WTC11 (cell line): ENCODE measurements around the gene KLHL29.

ENCODE experiments used
- ATF1 ChIP-seq: sonication (generic); formaldehyde crosslinking; IDR thresholded peaks from 2 replicates; pipeline ENCODE4 v1.8.1; 2023; ENCODE audit warnings: mild to moderate bottlenecking, moderate library complexity, missing genetic modification reagents
- CTCF ChIP-seq: fragments of 200-600 bp; IDR thresholded peaks from 2 replicates; pipeline ENCODE4 v1.8.0; 2022; ENCODE audit warnings: antibody characterized with exemption
- GABPB1 ChIP-seq: sonication (generic); formaldehyde crosslinking; IDR thresholded peaks from 2 replicates; pipeline ENCODE4 v1.8.1; 2023; ENCODE audit warnings: mild to moderate bottlenecking, missing genetic modification reagents
- JUN ChIP-seq: sonication (generic); formaldehyde crosslinking; IDR thresholded peaks from 2 replicates; pipeline ENCODE4 v1.8.0; 2023; ENCODE audit warnings: mild to moderate bottlenecking, missing genetic modification reagents
- MAX ChIP-seq: sonication (generic); formaldehyde crosslinking; IDR thresholded peaks from 2 replicates; pipeline ENCODE4 v1.8.0; 2022; ENCODE audit warnings: mild to moderate bottlenecking, missing genetic modification reagents
- NR1H2 ChIP-seq: sonication (generic); formaldehyde crosslinking; IDR thresholded peaks from 2 replicates; pipeline ENCODE4 v1.9.0; 2021; ENCODE audit warnings: mild to moderate bottlenecking, moderate library complexity, missing genetic modification reagents
- PRDM15 ChIP-seq: sonication (generic); formaldehyde crosslinking; IDR thresholded peaks from 2 replicates; pipeline ENCODE4 v1.8.0; 2022; ENCODE audit warnings: missing genetic modification reagents
- SP1 ChIP-seq: sonication (generic); formaldehyde crosslinking; conservative IDR thresholded peaks from 2 replicates; pipeline ENCODE4 v1.8.1; 2022; ENCODE audit warnings: missing genetic modification reagents
- USF1 ChIP-seq: sonication (generic); formaldehyde crosslinking; IDR thresholded peaks from 2 replicates; pipeline ENCODE4 v1.8.0; 2022; ENCODE audit warnings: mild to moderate bottlenecking, missing genetic modification reagents
- ZNF232 ChIP-seq: sonication (generic); formaldehyde crosslinking; IDR thresholded peaks from 2 replicates; pipeline ENCODE4 v1.8.0; 2022; ENCODE audit warnings: mild to moderate bottlenecking, missing genetic modification reagents
- ZNF671 ChIP-seq: fragments of 250-450 bp; sonication (Bioruptor Pico); IDR thresholded peaks from 2 replicates; pipeline ENCODE4 v1.8.0; 2021; ENCODE audit warnings: mild to moderate bottlenecking
- TF ChIP-seq, protein P1 (sequence below): sonication (generic); formaldehyde crosslinking; IDR thresholded peaks from 2 replicates; pipeline ENCODE4 v1.8.0; 2022; ENCODE audit warnings: mild to moderate bottlenecking, missing genetic modification reagents

GRCh38 chr2:23557455-23557854 is 172.5 kb downstream of the KLHL29 start:
- TF ChIP-seq CTCF (no peak), SP1 (no peak), GABPB1 (CRISPR knock-in tag) (no peak), PRDM15 (CRISPR knock-in tag) (no peak), USF1 (CRISPR knock-in tag) (no peak), NR1H2 (CRISPR knock-in tag) (no peak), ZNF232 (CRISPR knock-in tag) (no peak), ATF1 (CRISPR knock-in tag) (no peak), MAX (CRISPR knock-in tag) (no peak), JUN (no peak), ZNF671 (CRISPR knock-in tag) (no peak)
- TF ChIP-seq, protein P1, sequence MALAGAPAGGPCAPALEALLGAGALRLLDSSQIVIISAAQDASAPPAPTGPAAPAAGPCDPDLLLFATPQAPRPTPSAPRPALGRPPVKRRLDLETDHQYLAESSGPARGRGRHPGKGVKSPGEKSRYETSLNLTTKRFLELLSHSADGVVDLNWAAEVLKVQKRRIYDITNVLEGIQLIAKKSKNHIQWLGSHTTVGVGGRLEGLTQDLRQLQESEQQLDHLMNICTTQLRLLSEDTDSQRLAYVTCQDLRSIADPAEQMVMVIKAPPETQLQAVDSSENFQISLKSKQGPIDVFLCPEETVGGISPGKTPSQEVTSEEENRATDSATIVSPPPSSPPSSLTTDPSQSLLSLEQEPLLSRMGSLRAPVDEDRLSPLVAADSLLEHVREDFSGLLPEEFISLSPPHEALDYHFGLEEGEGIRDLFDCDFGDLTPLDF (CRISPR knock-in tag) = no peak
